ENCODE data around the gene TCN2.
"Not testable (repeated sequence)": the region's sequence is repeated elsewhere in the genome, so short reads cannot be mapped to it uniquely, and the experiment has no call there.

TCN2 gene

GRCh38 chr22:30591588-30592359, 15.2 kb upstream of the TCN2 start, which contains the start of gene PES1:
PES1 (minus strand) TSS chr22:30591910; CDS start chr22:30591833, 77 bp downstream.
- peak; percentile 97 for DNase-seq
- no peaks in the 10 kb centered on the region for H3K27me3 ChIP-seq (ENCODE audit: insufficient read depth, low read depth, severe bottlenecking)
- H3K9me3 ChIP-seq (ENCODE audit: severe bottlenecking), result no peaks in the 10 kb centered on the region
- TF ChIP-seq CTCF (IDR thresholded peaks at IDR 0.05; ENCODE audit: low read depth, low read length), result no peak
- peak within 1 kb of the TSS; percentile 80 for H3K4me3 ChIP-seq (ENCODE audit: low read depth, low read length)
- peaks cover 21% of the 10 kb centered on the region for H3K36me3 ChIP-seq
- peak within 1 kb of the TSS; percentile 95 for H3K27ac ChIP-seq

GRCh38 chr22:30592360-30592713, 14.6 kb upstream of the TCN2 start:
- H3K4me3 ChIP-seq (ENCODE audit: low read depth, low read length); H3K27me3 ChIP-seq (ENCODE audit: insufficient read depth, low read depth, severe bottlenecking); DNase-seq; H3K9me3 ChIP-seq (ENCODE audit: severe bottlenecking); H3K27ac ChIP-seq: not testable (repeated sequence)
- H3K36me3 ChIP-seq, result peaks cover 16% of the 10 kb centered on the region

GRCh38 chr22:30596199-30596598, 10.8 kb upstream of the TCN2 start:
- Histone ChIP-seq H3K27me3 (ENCODE audit: insufficient read depth, low read depth, severe bottlenecking) (no peaks in the 10 kb centered on the region), H3K27ac (no peak overlapping the region), H3K4me3 (ENCODE audit: low read depth, low read length) (no peak overlapping the region), H3K9me3 (ENCODE audit: severe bottlenecking) (no peaks in the 10 kb centered on the region), H3K36me3 (no peaks in the 10 kb centered on the region)
- DNase-seq, result no peak
- no peak for TF ChIP-seq CTCF (IDR thresholded peaks at IDR 0.05; ENCODE audit: low read depth, low read length)

GRCh38 chr22:30596886-30597285, 10.1 kb upstream of the TCN2 start:
- no peak for TF ChIP-seq CTCF (IDR thresholded peaks at IDR 0.05; ENCODE audit: low read depth, low read length)
- H3K9me3 ChIP-seq (ENCODE audit: severe bottlenecking), result no peaks in the 10 kb centered on the region
- H3K4me3 ChIP-seq (ENCODE audit: low read depth, low read length), result no peak overlapping the region
- no peak for DNase-seq
- H3K36me3 ChIP-seq, result no peaks in the 10 kb centered on the region
- H3K27ac ChIP-seq, result no peak overlapping the region
- H3K27me3 ChIP-seq (ENCODE audit: insufficient read depth, low read depth, severe bottlenecking), result no peaks in the 10 kb centered on the region

- no peaks in the 10 kb centered on the region for H3K27me3 ChIP-seq (ENCODE audit: insufficient read depth, low read depth, severe bottlenecking)
- H3K9me3 ChIP-seq (ENCODE audit: severe bottlenecking), result no peaks in the 10 kb centered on the region
- no peak overlapping the region for H3K27ac ChIP-seq
- no peak for DNase-seq
- H3K36me3 ChIP-seq, result no peaks in the 10 kb centered on the region
- no peak overlapping the region for H3K4me3 ChIP-seq (ENCODE audit: low read depth, low read length)
- TF ChIP-seq CTCF (IDR thresholded peaks at IDR 0.05; ENCODE audit: low read depth, low read length), result no peak
These were observed 8.0 kb upstream of the TCN2 start for GRCh38 chr22:30598986-30599385.

GRCh38 chr22:30600921-30601320, 6.1 kb upstream of the TCN2 start:
- H3K36me3 ChIP-seq, result no peaks in the 10 kb centered on the region
- H3K4me3 ChIP-seq (ENCODE audit: low read depth, low read length), result peak overlapping the region; percentile 15
- no peaks in the 10 kb centered on the region for H3K9me3 ChIP-seq (ENCODE audit: severe bottlenecking)
- no peak for TF ChIP-seq CTCF (IDR thresholded peaks at IDR 0.05; ENCODE audit: low read depth, low read length)
- DNase-seq, result peak; percentile 30
- peak overlapping the region; percentile 62 for H3K27ac ChIP-seq
- H3K27me3 ChIP-seq (ENCODE audit: insufficient read depth, low read depth, severe bottlenecking), result no peaks in the 10 kb centered on the region
